GM12875 (cell line): Measurements from ENCODE around the gene SLC1A5.

Experiments used
- H3K4me3 ChIP-seq: one replicate; pipeline ENCODE4 v1.5.1; 2011; ENCODE audit warnings: low read depth, low read length, control low read depth
- TF ChIP-seq, protein P1 (sequence below): IDR thresholded peaks from 2 replicates; pipeline ENCODE4 v1.5.1; 2011; ENCODE audit warnings: low read depth, mild to moderate bottlenecking, control low read depth, inconsistent platforms, low read length, moderate library complexity, borderline replicate concordance; ENCODE audit not compliant: insufficient read depth

SLC1A5 gene

DNA sequence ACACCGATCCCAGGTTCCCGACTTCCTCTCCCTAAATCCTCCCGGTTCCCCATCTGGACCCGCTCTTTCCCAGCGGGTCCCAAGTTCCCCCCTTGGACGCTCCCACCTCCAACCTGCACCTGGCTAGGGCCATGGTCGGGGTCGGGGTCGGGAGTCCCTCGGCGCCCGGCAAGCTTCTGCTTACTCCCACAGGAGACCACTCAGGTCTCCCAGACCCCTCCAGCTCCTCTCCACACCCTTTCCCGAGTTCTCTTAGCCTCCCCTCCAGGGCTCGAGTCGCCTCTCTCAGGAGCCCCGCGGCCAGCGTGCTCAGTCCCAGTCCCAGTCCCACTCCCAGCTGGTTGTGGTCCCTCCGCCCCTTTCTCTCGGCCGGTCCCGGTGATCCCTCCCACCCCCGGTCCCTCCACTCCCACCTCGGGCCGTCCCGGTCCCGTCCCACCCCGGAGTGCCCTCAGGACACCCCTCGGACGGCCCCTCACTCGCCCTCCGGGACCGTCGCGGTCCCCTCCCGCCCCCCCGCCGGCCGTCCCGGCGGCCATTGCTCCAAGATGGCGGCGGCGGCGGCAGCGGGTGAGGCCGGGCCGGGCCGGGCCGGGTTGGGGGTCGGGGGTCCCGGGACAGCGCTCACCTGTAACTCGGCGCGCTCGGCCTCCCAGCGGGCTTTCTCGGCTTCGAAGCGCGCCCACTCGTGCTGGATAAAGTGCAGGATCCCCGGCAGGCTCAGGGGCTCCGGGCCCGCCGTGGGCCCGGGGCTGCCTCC is 42.7 kb downstream of the SLC1A5 start, which contains the start of gene FKRP:
TSS of gene FKRP (plus strand) at position 537 of the 760 bp plus-strand sequence. CDS start 9,394 bp downstream, outside the sequence.
- TF ChIP-seq, protein P1, sequence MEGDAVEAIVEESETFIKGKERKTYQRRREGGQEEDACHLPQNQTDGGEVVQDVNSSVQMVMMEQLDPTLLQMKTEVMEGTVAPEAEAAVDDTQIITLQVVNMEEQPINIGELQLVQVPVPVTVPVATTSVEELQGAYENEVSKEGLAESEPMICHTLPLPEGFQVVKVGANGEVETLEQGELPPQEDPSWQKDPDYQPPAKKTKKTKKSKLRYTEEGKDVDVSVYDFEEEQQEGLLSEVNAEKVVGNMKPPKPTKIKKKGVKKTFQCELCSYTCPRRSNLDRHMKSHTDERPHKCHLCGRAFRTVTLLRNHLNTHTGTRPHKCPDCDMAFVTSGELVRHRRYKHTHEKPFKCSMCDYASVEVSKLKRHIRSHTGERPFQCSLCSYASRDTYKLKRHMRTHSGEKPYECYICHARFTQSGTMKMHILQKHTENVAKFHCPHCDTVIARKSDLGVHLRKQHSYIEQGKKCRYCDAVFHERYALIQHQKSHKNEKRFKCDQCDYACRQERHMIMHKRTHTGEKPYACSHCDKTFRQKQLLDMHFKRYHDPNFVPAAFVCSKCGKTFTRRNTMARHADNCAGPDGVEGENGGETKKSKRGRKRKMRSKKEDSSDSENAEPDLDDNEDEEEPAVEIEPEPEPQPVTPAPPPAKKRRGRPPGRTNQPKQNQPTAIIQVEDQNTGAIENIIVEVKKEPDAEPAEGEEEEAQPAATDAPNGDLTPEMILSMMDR = no peak
- H3K4me3 ChIP-seq = peak within 1 kb of the TSS; percentile 77

DNA sequence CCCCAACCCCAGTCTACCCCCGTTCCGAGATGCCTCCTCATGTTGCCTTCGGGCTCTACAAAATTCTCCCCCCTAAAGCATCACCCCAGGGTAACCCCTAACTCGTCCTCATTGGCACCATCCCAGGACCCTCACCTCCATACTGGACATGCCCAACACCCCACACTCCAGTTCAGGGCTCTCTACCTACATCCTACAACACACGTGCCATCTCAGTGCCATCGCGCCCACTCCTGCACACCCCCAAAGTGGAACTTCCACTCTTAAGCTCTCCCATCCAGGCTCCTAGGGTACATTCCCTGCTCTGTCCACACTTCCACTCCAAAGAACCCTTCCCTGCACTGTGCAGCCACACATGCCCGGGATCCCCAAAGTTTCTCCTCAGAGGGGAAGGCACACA is 43.4 kb downstream of the SLC1A5 start:
- TF ChIP-seq, protein P1 = no peak
- H3K4me3 ChIP-seq = peak overlapping the region; percentile 77

DNA sequence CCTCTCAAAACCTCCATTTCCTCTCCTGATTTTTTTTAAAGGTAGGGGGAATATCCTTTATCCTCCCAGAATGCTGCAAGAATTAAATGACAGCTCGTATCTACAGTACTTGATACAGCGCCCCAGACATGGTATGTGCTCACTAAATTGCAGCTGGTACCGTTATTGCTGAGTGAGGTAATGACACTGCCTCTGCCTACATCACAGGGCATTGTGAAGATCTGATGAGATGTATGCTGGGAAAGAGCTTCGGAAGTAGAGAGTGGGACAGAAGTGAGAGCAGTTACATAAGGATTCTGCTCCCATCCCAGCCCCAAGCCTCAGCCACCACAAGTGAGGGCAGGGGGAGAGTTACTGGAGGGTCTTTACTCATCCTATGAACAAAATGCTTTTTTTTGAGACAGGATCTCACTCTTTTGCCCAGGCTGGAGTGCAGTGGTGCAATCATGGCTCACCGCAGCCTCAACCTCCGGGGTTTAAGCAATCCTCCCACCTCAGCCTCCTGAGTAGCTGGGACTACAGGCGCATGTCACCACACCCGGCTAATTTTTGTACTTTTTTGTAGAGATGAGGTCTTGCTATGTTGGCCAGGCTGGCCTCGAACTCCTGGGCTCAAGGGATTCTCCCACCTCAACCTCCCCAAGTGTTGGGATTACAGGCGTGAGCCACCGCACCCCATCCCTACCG is 44.2 kb downstream of the SLC1A5 start:
- no peak overlapping the region for H3K4me3 ChIP-seq
- TF ChIP-seq, protein P1 = no peak

DNA sequence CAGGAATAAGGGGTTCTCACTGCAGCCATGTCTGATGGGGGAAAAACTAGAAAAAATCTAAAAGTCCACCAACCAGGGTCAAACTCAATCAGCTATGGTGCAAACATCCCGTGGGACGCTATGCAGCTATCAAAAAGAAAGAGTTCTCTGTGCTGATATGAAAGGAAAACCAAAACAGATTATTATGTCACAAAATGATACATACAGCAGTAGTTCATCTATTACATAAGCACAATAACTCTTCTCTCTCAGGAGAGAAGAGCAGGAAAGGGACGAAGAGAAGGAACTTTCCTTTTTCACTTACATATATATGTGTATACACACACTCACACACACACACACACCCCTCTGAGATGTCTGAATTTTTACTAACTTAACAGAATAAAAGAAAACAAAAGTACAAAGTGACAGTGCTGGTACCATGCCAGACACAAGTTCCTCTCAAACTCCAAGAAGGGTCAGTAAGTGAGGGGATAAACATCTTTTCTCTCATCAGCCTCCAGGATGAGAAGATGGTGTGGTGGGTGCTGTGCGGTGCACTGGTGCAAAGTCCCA is 45.4 kb downstream of the SLC1A5 start:
- H3K4me3 ChIP-seq = no peak overlapping the region
- TF ChIP-seq, protein P1 = no peak

DNA sequence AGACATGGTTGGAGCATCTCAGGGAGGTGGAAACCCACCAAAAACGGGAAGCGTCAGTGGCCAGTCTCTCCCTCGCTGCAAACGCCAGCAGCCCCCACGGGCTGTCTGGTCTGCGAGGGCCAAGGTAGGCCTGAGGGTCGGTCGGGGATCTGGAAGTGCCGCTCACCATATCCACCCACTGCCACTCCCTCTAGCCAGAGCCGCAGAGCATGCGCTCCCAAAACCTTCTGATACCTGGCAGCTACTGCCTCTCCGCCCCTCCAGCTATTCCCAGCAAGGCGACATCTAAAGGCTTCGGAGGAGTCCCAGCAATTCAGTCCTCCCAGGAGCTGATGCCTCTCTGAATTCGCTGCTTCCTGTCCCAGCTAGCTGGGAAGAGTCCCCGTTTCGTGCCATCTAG is 46.9 kb downstream of the SLC1A5 start:
- no peak overlapping the region for H3K4me3 ChIP-seq
- TF ChIP-seq, protein P1 = no peak

DNA sequence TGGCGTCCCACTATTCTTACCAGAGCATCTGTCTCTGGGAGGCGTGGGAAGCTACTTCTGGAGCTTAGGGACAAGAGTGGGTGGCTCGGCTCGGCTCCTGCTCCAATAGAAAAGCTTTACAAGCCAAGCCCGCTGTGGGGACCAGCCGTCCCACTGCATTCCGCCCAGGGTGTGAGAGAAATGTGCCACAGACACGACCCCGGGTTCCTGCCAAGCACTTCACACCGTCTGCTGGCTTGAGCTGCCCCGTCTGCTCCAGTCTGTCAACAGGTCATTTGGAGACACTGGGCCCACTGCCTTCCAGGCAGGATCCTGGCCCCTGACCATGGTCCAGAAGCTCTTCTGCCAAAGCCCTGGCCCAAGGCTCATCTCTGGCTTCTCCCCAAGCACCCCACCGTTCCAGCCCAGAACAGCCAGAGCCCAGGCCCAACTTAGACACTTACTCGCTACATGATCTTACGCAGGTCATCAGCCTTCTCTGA is 49.1 kb downstream of the SLC1A5 start:
- TF ChIP-seq, protein P1 = no peak

More for the DNA sequence above, 49.1 kb downstream of the SLC1A5 start:
- H3K4me3 ChIP-seq = no peak overlapping the region
